Tibial nerve (tissue), 4 donors: Measurements from ENCODE around the gene KIF6. TPM values are rescaled to one million over a fixed set of nuclear protein-coding genes. Genes with fewer than 3 reads are reported as not detected.

Experiments
- DNase-seq, 2 donors: peaks; one replicate each; pipeline ENCODE4 v3.0.0-alpha.2; 2019; ENCODE audit warnings: low spot score in 2 of 2
- H3K27ac ChIP-seq, 4 donors: fragments of 200-600 bp; sonication (generic) in 3 of 4; one replicate each; pipeline ENCODE4 v1.5.1; 2017 to 2019; ENCODE audit warnings: mild to moderate bottlenecking in 1 of 4
- H3K27me3 ChIP-seq, 2 donors: fragments of 200-600 bp; sonication (generic) in 1 of 2; one replicate each; pipeline versions ENCODE4 v1.5.1 to v1.6.0; 2017 to 2019
- H3K36me3 ChIP-seq, 3 donors: fragments of 200-600 bp; sonication (generic); one replicate each; pipeline ENCODE4 v1.5.1; 2018 to 2019
- H3K4me1 ChIP-seq, 4 donors: fragments of 200-600 bp; sonication (generic) in 3 of 4; one replicate each; pipeline ENCODE4 v1.5.1; 2017 to 2019
- H3K4me3 ChIP-seq, 4 donors: fragments of 200-600 bp; sonication (generic) in 3 of 4; one replicate each; pipeline ENCODE4 v1.5.1; 2017 to 2019; ENCODE audit warnings: mild to moderate bottlenecking in 1 of 4, moderate library complexity in 1 of 4
- H3K9me3 ChIP-seq, 4 donors: fragments of 200-600 bp; sonication (generic) in 3 of 4; one replicate each; pipeline ENCODE4 v1.5.1; 2017 to 2019
- EP300 ChIP-seq, 2 donors: sonication (generic); formaldehyde crosslinking; IDR thresholded peaks; one replicate each; pipeline ENCODE4 v1.6.1; 2017; ENCODE audit warnings: antibody characterized with exemption in 2 of 2, mild to moderate bottlenecking in 1 of 2
- POLR2A ChIP-seq, 2 donors: fragments of 450-650 bp; IDR thresholded peaks; one replicate each; pipeline ENCODE4 v1.6.1; 2017; ENCODE audit warnings: antibody characterized with exemption in 2 of 2, mild to moderate bottlenecking in 2 of 2, moderate library complexity in 2 of 2
- WGBS, 2 donors: methylation state at CpG; one replicate each; pipeline ENCODE4 v1.1.5; 2018; 5-methylcytosine and 5-hydroxymethylcytosine counted together
- total RNA-seq, 4 donors: library from RNA; depleted of rRNA; stranded (reverse); fragments of >200 nt; gene quantifications; one replicate each; pipeline ENCODE4 v1.1.0, GENCODE V29; 2016
- TF ChIP-seq, protein P1 (sequence below), 5 experiments: fragments of 200-600 bp in 3 of 5; fragments of 450-650 bp in 2 of 5; sonication (generic) in 3 of 5; IDR thresholded peaks; one replicate each; pipeline ENCODE4 v1.5.1; 2016 to 2019; ENCODE audit warnings: antibody characterized with exemption in 5 of 5, mild to moderate bottlenecking in 3 of 5, moderate library complexity in 2 of 5

The KIF6 gene
- total RNA-seq, 4 donors from 2014 or later: 0.22 to 0.59 TPM; not detected in 2

DNA sequence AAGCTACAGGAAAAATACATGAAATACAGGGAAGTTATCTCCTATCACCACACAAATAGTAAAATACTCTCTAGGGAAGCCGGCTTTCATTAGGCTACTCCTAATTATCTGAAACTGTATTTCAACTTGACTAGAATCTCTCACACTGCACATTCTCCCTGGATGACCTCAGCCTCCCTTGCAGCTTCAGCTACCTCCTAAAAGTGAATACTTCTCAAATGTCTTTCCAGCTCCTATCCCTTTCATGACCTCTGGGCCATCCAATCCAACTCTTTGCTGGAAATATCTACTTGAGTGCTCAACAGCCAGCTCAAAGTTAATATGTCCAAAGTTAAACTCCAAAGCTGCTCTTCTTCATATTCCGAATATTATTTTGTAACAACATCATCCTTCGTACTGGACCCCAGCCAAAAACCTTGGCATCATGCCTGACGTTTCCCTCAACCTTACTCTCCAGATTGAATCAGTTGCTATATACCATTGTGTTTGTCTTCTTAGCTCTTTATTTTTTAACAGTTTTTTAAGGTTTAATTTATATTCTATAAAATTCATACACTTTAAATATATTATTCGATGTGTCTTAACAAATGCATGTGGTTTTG is 29.4 kb upstream of the KIF6 start:
- TF ChIP-seq, protein P1, sequence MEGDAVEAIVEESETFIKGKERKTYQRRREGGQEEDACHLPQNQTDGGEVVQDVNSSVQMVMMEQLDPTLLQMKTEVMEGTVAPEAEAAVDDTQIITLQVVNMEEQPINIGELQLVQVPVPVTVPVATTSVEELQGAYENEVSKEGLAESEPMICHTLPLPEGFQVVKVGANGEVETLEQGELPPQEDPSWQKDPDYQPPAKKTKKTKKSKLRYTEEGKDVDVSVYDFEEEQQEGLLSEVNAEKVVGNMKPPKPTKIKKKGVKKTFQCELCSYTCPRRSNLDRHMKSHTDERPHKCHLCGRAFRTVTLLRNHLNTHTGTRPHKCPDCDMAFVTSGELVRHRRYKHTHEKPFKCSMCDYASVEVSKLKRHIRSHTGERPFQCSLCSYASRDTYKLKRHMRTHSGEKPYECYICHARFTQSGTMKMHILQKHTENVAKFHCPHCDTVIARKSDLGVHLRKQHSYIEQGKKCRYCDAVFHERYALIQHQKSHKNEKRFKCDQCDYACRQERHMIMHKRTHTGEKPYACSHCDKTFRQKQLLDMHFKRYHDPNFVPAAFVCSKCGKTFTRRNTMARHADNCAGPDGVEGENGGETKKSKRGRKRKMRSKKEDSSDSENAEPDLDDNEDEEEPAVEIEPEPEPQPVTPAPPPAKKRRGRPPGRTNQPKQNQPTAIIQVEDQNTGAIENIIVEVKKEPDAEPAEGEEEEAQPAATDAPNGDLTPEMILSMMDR (IDR thresholded peaks at IDR 0.05): no peak
- no peak for TF ChIP-seq EP300 (IDR thresholded peaks at IDR 0.05)
- no peak for TF ChIP-seq POLR2A (IDR thresholded peaks at IDR 0.05)
- H3K27ac ChIP-seq: peak overlapping the region in 1 of 4 donors; percentile 45
- H3K36me3 ChIP-seq: no peaks in the 10 kb centered on the region
- no peaks in the 10 kb centered on the region for H3K9me3 ChIP-seq
- 59 to 65% methylated on average over 5 of the region's 5 CpGs for whole genome bisulfite sequencing, 2 donors
- H3K4me1 ChIP-seq: peaks cover 0 to 22% (median 0%) of the 10 kb centered on the region in 4 donors
- DNase-seq: peak in 1 of 2 donors; percentile 54
- H3K4me3 ChIP-seq: no peak overlapping the region
- no peaks in the 10 kb centered on the region for H3K27me3 ChIP-seq

DNA sequence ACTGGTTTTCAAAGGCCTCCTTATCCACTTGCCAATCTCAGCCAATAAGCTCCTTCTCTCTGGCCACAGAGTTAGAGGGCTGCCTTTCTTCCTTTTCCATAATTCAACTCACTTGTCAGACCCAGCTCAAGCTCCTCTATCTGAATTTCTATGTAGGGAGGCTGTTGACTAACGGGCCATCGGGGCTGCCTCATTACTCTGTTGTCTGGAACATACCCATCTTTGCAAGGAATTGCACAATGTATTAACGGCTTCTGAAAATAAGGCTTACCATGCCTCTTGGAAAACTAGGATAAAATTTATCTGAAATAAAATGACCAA is 28.5 kb upstream of the KIF6 start:
- no peaks in the 10 kb centered on the region for H3K27me3 ChIP-seq
- TF ChIP-seq, protein P1 (IDR thresholded peaks at IDR 0.05): no peak
- no peak for TF ChIP-seq EP300 (IDR thresholded peaks at IDR 0.05)
- no peak for TF ChIP-seq POLR2A (IDR thresholded peaks at IDR 0.05)
- H3K4me3 ChIP-seq: no peak overlapping the region
- 35 to 47% methylated on average over 3 of the region's 3 CpGs for WGBS, 2 donors
- H3K36me3 ChIP-seq: no peaks in the 10 kb centered on the region
- peaks cover 0 to 19% (median 0%) of the 10 kb centered on the region in 4 donors for H3K4me1 ChIP-seq
- no peaks in the 10 kb centered on the region for H3K9me3 ChIP-seq
- DNase-seq: peak in 1 of 2 donors; percentile 35
- H3K27ac ChIP-seq: peak overlapping the region in 2 of 4 donors; percentile 45 to 64

DNA sequence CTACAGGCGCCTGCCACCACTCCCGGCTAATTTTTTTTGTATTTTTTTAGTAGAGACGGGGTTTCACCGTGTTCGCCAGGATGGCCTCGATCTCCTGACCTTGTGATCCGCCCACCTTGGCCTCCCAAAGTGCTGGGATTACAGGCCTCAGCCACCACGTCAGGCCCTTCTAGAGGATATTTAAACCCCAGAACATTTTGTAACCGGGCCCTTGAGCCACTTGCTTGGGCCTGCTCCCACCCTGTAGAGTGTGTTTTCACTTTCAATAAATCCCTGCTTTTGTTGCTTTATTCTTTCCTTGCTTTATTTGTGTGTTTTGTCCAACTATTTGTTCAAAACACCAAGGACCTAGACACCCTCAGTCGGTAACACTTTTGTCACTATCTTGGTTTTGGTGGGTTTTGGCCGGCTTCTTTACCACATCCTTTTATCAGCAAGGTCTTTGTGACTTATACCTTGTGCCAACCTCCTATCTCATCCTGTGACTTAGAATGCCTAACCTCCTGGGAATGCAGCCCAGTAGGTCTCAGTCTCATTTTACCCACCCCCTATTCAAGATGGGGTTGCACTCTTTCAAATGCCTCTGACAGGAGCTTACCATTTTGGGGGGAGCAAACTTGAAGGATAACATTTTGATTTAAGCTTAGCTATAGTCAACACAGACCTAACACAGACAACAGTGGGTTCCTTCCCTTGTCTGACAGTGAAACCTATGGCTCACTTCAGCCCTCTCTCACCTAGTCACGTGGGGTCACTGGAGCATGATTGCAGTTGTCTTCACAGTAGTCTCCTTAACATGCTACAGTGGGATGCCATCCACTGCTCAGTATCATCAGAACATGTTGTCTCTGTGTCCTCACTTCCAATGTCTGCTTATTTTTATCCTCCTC is 27.9 kb upstream of the KIF6 start:
- H3K27ac ChIP-seq: peak overlapping the region in 2 of 4 donors; percentile 45 to 64
- 91 to 92% methylated on average over 12 of the region's 12 CpGs for WGBS, 2 donors
- no peaks in the 10 kb centered on the region for H3K36me3 ChIP-seq
- no peak overlapping the region for H3K4me3 ChIP-seq
- no peaks in the 10 kb centered on the region for H3K27me3 ChIP-seq
- DNase-seq: no peak
- no peak for TF ChIP-seq POLR2A (IDR thresholded peaks at IDR 0.05)
- no peak for TF ChIP-seq EP300 (IDR thresholded peaks at IDR 0.05)
- TF ChIP-seq, protein P1 (IDR thresholded peaks at IDR 0.05): no peak
- no peaks in the 10 kb centered on the region for H3K9me3 ChIP-seq
- peaks cover 0 to 19% (median 0%) of the 10 kb centered on the region in 4 donors for H3K4me1 ChIP-seq

DNA sequence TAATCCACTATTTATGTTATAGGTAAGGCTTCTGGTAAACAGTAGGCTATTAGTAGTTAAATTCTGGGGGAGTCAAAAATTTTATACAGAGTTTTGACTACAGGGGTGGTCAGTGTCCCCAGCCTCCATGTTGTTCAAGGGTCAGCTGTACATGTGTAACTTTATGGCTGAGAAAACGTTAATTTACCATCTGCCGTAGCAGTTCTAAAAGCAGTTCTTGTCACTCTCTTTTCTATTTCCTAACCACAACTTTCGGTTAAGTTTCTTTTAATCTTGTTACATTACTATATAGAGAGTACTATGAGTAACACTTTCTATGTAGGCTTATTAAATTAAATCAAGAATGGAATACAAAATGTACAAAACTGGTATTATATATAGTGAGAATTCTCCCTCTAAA is 21.6 kb upstream of the KIF6 start:
- H3K4me3 ChIP-seq: no peak overlapping the region
- TF ChIP-seq, protein P1 (IDR thresholded peaks at IDR 0.05): no peak
- no peak overlapping the region for H3K27ac ChIP-seq
- no peaks in the 10 kb centered on the region for H3K27me3 ChIP-seq
- no peak for DNase-seq
- H3K36me3 ChIP-seq: no peaks in the 10 kb centered on the region
- H3K9me3 ChIP-seq: no peaks in the 10 kb centered on the region
- WGBS, 2 donors: 86 to 87% methylated on average over 3 of the region's 3 CpGs
- H3K4me1 ChIP-seq: no peaks in the 10 kb centered on the region

DNA sequence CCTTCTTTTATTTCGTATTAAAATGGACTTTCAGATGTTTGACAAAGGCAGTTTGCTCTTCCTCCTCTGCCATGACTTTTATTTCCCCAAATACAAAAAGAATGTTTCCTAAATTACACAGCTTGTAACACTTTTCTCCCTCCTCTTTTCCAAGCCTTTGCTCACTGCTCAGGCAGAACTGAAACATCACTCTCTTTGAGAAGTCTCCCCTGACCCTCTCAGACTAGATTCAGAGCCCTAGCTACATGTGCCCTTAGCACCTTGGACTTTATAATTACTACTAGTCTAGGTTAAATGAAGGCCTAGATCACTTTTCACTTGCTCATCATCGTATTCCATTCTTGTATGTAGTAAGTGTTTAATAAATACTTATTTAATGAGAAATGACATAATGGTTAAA is 8.5 kb upstream of the KIF6 start:
- TF ChIP-seq EP300 (IDR thresholded peaks at IDR 0.05): no peak
- no peak for TF ChIP-seq POLR2A (IDR thresholded peaks at IDR 0.05)
- TF ChIP-seq, protein P1 (IDR thresholded peaks at IDR 0.05): no peak
- no peak overlapping the region for H3K4me3 ChIP-seq
- H3K4me1 ChIP-seq: no peaks in the 10 kb centered on the region
- WGBS, 2 donors: 55 to 61% methylated on average over 2 of the region's 2 CpGs
- H3K9me3 ChIP-seq: no peaks in the 10 kb centered on the region
- H3K36me3 ChIP-seq: no peaks in the 10 kb centered on the region
- no peaks in the 10 kb centered on the region for H3K27me3 ChIP-seq
- DNase-seq: no peak
- no peak overlapping the region for H3K27ac ChIP-seq
